Lung (tissue), 12 donors: ENCODE measurements around the gene KLHL24. TPM values are rescaled to one million over a fixed set of nuclear protein-coding genes. Genes with fewer than 3 reads are reported as not detected.
"Not testable (repeated sequence)": the region's sequence is repeated elsewhere in the genome, so short reads cannot be mapped to it uniquely, and the experiment has no call there.

Experiments used
- ATAC-seq: fragments of 200-7000 bp; cut with Tn5 transposase; one replicate; pipeline ENCODE4 v1.9.1; 2020; ENCODE audit warnings: moderate number of reproducible peaks; ENCODE audit not compliant: insufficient read depth, low FRiP score
- DNase-seq, 3 donors: peaks; one replicate each; pipeline ENCODE4 v3.0.0-alpha.2; 2013 to 2017
- H3K27ac ChIP-seq, 2 donors: one replicate each; pipeline ENCODE4 v1.5.1; 2013; ENCODE audit warnings: mild to moderate bottlenecking in 2 of 2, moderate library complexity in 2 of 2, control low read depth in 1 of 2, inconsistent platforms in 1 of 2, low read depth in 1 of 2, low read length in 1 of 2
- H3K27me3 ChIP-seq, 3 donors: one replicate each; pipeline ENCODE4 v1.5.1; 2013; ENCODE audit warnings: low read length in 2 of 3; ENCODE audit not compliant: control insufficient read depth in 3 of 3, insufficient read depth in 3 of 3
- H3K36me3 ChIP-seq, 4 donors: one replicate each; pipeline ENCODE4 v1.5.1; 2013; ENCODE audit warnings: low read length in 4 of 4, mild to moderate bottlenecking in 1 of 4, moderate library complexity in 1 of 4; ENCODE audit not compliant: control insufficient read depth in 4 of 4, insufficient read depth in 4 of 4
- H3K4me1 ChIP-seq, 5 donors: one replicate each; pipeline ENCODE4 v1.5.1; 2013; ENCODE audit warnings: low read length in 5 of 5, mild to moderate bottlenecking in 2 of 5, moderate library complexity in 1 of 5; ENCODE audit not compliant: control insufficient read depth in 5 of 5, insufficient read depth in 5 of 5
- H3K4me3 ChIP-seq: one replicate; pipeline ENCODE4 v1.5.1; 2013; ENCODE audit warnings: mild to moderate bottlenecking, control low read depth, moderate library complexity
- H3K9ac ChIP-seq, 2 donors: one replicate each; pipeline ENCODE4 v1.5.1; 2013; ENCODE audit warnings: low read length in 2 of 2, control low read depth in 1 of 2; ENCODE audit not compliant: insufficient read depth in 1 of 2
- H3K9me3 ChIP-seq, 4 donors: one replicate each; pipeline ENCODE4 v1.5.1; 2013; ENCODE audit warnings: low read length in 3 of 4, mild to moderate bottlenecking in 1 of 4, moderate library complexity in 1 of 4; ENCODE audit not compliant: control insufficient read depth in 4 of 4, insufficient read depth in 3 of 4
- WGBS, 2 donors: extraction: QIAGEN DNeasy Blood & Tissue Kit; methylation state at CpG; one replicate each; pipeline ENCODE4 v1.1.7; 2013; 5-methylcytosine and 5-hydroxymethylcytosine counted together
- polyA plus RNA-seq, 2 donors: library from polyadenylated mRNA; stranded (reverse); fragments of 200-250 nt; gene quantifications; one replicate each; pipeline ENCODE4 v1.2.1, GENCODE V29; 2013
- total RNA-seq, 2 donors: library from RNA; depleted of rRNA in 1 of 2; stranded (reverse); fragments of >200 nt in 1 of 2; gene quantifications; one replicate each; pipeline ENCODE4 v1.2.1, GENCODE V29; 2014 to 2021
- TF ChIP-seq, protein P1 (sequence below): IDR thresholded peaks from 2 replicates; pipeline ENCODE4 v1.5.1; 2012; ENCODE audit warnings: mild to moderate bottlenecking; ENCODE audit errors: control extremely low read depth, extremely low read depth
- donor health status: control.
- donor health status: control.
- donor health status: Bipolar disorder and iron deficiency.
- donor health status: healthy.
- donor health status: DM: yes; HTN: yes; CAD: no.

KLHL24 gene
- total and polyA plus RNA-seq, 4 donors: 14.3 to 352 (median 37.9) TPM

DNA sequence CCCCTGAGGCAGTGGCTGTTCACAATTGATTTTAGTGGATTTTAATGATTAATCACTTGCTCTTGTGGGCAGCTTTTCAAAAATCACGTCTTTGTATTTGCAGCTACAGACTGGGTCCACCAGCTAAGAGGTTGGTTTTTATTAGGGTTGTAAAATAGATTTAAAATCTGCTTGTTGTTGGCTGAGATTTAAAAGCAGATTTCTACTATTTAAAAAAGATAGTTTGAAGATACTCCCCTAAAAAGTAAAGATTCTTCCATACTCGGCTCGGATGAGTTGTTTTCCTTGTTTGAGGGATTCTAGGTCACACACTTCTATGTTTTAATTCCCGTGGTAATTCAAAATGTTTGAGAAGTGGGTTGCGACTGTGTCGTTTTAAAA lies 1.7 kb downstream of the KLHL24 start:
- H3K27ac ChIP-seq: peak overlapping the region; percentile 97 to 99
- H3K9ac ChIP-seq: peak overlapping the region; percentile 63 to 92
- no peak overlapping the region for H3K4me3 ChIP-seq
- TF ChIP-seq, protein P1, sequence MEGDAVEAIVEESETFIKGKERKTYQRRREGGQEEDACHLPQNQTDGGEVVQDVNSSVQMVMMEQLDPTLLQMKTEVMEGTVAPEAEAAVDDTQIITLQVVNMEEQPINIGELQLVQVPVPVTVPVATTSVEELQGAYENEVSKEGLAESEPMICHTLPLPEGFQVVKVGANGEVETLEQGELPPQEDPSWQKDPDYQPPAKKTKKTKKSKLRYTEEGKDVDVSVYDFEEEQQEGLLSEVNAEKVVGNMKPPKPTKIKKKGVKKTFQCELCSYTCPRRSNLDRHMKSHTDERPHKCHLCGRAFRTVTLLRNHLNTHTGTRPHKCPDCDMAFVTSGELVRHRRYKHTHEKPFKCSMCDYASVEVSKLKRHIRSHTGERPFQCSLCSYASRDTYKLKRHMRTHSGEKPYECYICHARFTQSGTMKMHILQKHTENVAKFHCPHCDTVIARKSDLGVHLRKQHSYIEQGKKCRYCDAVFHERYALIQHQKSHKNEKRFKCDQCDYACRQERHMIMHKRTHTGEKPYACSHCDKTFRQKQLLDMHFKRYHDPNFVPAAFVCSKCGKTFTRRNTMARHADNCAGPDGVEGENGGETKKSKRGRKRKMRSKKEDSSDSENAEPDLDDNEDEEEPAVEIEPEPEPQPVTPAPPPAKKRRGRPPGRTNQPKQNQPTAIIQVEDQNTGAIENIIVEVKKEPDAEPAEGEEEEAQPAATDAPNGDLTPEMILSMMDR: no peak
- H3K27me3 ChIP-seq: no peaks in the 10 kb centered on the region
- H3K36me3 ChIP-seq: peaks cover 0 to 5% (median 0%) of the 10 kb centered on the region in 4 donors
- ATAC-seq (no peak), DNase-seq (peak in 1 of 3 donors; percentile 16)
- H3K4me1 ChIP-seq: peaks cover 0 to 21% (median 6%) of the 10 kb centered on the region in 5 donors
- H3K9me3 ChIP-seq: no peaks in the 10 kb centered on the region
- WGBS, 2 donors: 35 to 48% methylated on average over 6 of the region's 6 CpGs

DNA sequence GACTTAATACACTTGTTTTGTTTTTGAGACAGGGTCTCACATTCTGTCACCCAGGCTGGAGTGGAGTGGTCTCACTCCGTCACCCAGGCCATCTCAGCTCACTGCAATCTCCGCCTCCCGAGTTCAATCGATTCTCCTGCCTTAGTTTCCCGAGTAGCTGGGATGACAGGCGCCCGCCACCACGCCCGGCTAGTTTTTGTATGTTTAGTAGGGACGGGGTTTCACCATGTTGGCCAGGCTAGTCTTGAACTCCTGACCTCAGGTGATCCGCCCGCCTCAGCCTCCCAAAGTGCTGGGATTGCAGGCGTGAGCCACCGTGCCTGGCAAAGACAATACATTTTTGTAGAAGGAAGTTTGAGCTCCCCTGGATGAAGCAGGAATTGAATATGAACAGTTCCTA lies 2.2 kb downstream of the KLHL24 start:
- H3K36me3 ChIP-seq, ATAC-seq, H3K9me3 ChIP-seq, H3K27me3 ChIP-seq, H3K4me3 ChIP-seq, DNase-seq: not testable (repeated sequence)
- peaks cover 0 to 21% (median 6%) of the 10 kb centered on the region in 5 donors for H3K4me1 ChIP-seq
- peak overlapping the region; percentile 41 to 99 for H3K27ac ChIP-seq
- peak overlapping the region in 1 of 2 donors; percentile 11 for H3K9ac ChIP-seq
- 71 to 89% methylated on average over 14 of the region's 14 CpGs for WGBS, 2 donors

DNA sequence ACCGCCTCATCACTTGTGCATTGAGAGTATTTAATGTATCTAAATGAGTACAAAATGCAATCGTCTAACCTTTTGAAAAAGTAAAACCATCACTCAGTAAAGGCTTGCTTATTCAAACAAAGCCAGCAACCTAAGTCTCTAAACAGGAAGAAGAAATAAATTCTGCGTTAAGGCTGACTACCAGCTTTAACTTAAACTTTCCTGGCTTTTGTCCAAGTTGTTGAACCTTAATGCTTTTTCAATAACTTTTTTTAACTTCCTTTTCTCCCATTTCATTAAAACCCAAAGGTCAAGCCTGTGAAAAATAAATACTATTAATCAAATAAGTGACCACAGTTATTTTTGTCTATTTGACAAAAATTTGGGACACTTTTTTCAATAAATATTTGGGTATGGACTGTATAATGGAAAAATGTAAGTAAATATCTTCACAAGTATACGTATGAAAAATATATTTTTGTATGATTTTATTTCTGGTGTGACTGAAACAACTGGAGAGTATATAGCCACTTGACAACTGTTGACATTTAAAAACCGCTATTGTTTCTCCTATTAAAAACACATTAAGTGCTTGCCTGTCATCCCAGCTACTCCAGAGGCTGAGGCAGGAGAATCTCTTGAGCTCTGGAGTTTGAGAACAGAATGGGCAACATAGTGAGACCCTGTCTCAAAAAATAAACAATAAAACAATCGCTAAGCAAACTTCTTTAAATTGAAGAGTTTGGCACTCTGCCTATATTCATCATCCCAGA lies 2.9 kb downstream of the KLHL24 start:
- Histone ChIP-seq H3K9me3 (no peaks in the 10 kb centered on the region), H3K4me1 (peaks cover 0 to 21% (median 6%) of the 10 kb centered on the region in 5 donors), H3K9ac (no peak overlapping the region), H3K4me3 (no peak overlapping the region), H3K27me3 (no peaks in the 10 kb centered on the region), H3K36me3 (peaks cover 0 to 5% (median 0%) of the 10 kb centered on the region in 4 donors), H3K27ac (peak overlapping the region in 1 of 2 donors; percentile 99)
- TF ChIP-seq, protein P1: no peak
- ATAC-seq (no peak), DNase-seq (peak in 2 of 3 donors; percentile 70 to 73)
- 44 to 49% methylated on average over 6 of the region's 6 CpGs for WGBS, 2 donors

DNA sequence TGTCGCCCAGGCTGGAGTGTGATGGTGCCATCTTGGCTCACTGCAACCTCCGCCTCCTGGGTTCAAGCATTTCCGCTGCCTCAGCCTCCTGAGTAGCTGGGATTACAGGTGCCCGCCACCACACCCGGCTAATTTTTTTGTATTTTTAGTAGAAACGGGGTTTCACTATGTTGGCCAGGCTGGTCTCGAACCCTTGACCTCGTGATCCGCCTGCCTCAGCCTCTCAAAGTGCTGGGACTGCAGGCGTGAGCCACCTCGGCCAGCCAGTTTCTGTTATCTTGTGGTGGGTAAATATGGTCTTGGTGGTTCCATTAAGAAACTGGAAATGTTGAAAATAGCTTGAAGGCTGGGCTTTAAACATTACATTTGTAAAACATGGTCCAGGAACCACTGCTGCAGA lies 5.2 kb downstream of the KLHL24 start:
- not testable (repeated sequence) for H3K36me3 ChIP-seq, DNase-seq, H3K4me3 ChIP-seq, H3K9ac ChIP-seq, H3K9me3 ChIP-seq, ATAC-seq, H3K27me3 ChIP-seq, H3K27ac ChIP-seq
- WGBS, 2 donors: 88 to 96% methylated on average over 11 of the region's 11 CpGs
- peaks cover 0 to 18% (median 5%) of the 10 kb centered on the region in 5 donors for H3K4me1 ChIP-seq
